ENCODE results near the gene ZAR1L. TPM values are rescaled to one million over a fixed set of nuclear protein-coding genes. Genes with fewer than 3 reads are reported as not detected.

ZAR1L gene
- total and polyA plus RNA-seq, 4 donors, result not detected

GRCh38 chr13:32299893-32300292 lies 15.3 kb downstream of the ZAR1L start:
- 79% methylated on average over 4 of the region's 4 CpGs for WGBS
- H3K36me3 ChIP-seq (ENCODE audit: control insufficient read depth in 4 of 4, insufficient read depth in 3 of 4, low read depth in 1 of 4, low read length in 3 of 4), result peaks cover 3 to 10% (median 4%) of the 10 kb centered on the region in 4 donors
- no peak overlapping the region for H3K9ac ChIP-seq (ENCODE audit: low read depth in 1 of 2, low read length in 2 of 2)
- H3K4me3 ChIP-seq (ENCODE audit: low read depth in 1 of 3, low read length in 3 of 3), result no peak overlapping the region
- DNase-seq (ENCODE audit: low spot score), result no peak
- H3K9me3 ChIP-seq (ENCODE audit: control insufficient read depth in 4 of 4, low read length in 3 of 4), result no peaks in the 10 kb centered on the region
- no peak for TF ChIP-seq JUND (IDR thresholded peaks at IDR 0.05)
- no peak for TF ChIP-seq YY1 (IDR thresholded peaks at IDR 0.05)
- TF ChIP-seq CTCF (IDR thresholded peaks at IDR 0.05; ENCODE audit: low read depth, low read length, missing input control), result no peak
- TF ChIP-seq HNF4A (conservative IDR thresholded peaks at IDR 0.05), result no peak
- no peak for TF ChIP-seq ATF3 (IDR thresholded peaks at IDR 0.05)
- no peak for TF ChIP-seq SP1 (IDR thresholded peaks at IDR 0.05)
- TF ChIP-seq FOXA1 (IDR thresholded peaks at IDR 0.05), result no peak
- TF ChIP-seq FOXA2 (IDR thresholded peaks at IDR 0.05), result no peak
- no peak for TF ChIP-seq REST (IDR thresholded peaks at IDR 0.05)
- TF ChIP-seq HNF4G (IDR thresholded peaks at IDR 0.05), result no peak
- no peak for TF ChIP-seq EGR1 (IDR thresholded peaks at IDR 0.05; ENCODE audit: low read depth in 2 of 2)
- TF ChIP-seq NR2F2 (IDR thresholded peaks at IDR 0.05), result no peak
- TF ChIP-seq MAX (IDR thresholded peaks at IDR 0.05), result no peak
- no peak for TF ChIP-seq ZBTB33 (IDR thresholded peaks at IDR 0.05)
- no peak for TF ChIP-seq RAD21 (IDR thresholded peaks at IDR 0.05)
- no peak for TF ChIP-seq RXRA (IDR thresholded peaks at IDR 0.05)
- H3K27me3 ChIP-seq (ENCODE audit: control insufficient read depth in 4 of 4, insufficient read depth in 4 of 4, low read length in 3 of 4), result no peaks in the 10 kb centered on the region
- no peak overlapping the region for H3K27ac ChIP-seq (ENCODE audit: low read depth in 1 of 2, low read length in 2 of 2)
- H3K4me1 ChIP-seq (ENCODE audit: control insufficient read depth in 4 of 4, insufficient read depth in 4 of 4, low read length in 3 of 4), result peaks cover 2 to 9% (median 6%) of the 10 kb centered on the region in 4 donors

- Histone ChIP-seq H3K27ac (ENCODE audit: low read depth in 1 of 2, low read length in 2 of 2) (peak overlapping the region in 1 of 2 donors; percentile 35), H3K36me3 (ENCODE audit: control insufficient read depth in 4 of 4, insufficient read depth in 3 of 4, low read depth in 1 of 4, low read length in 3 of 4) (peaks cover 3 to 19% (median 7%) of the 10 kb centered on the region in 4 donors), H3K27me3 (ENCODE audit: control insufficient read depth in 4 of 4, insufficient read depth in 4 of 4, low read length in 3 of 4) (no peaks in the 10 kb centered on the region), H3K4me1 (ENCODE audit: control insufficient read depth in 4 of 4, insufficient read depth in 4 of 4, low read length in 3 of 4) (peaks cover 2 to 9% (median 6%) of the 10 kb centered on the region in 4 donors), H3K4me3 (ENCODE audit: low read depth in 1 of 3, low read length in 3 of 3) (no peak overlapping the region), H3K9ac (ENCODE audit: low read depth in 1 of 2, low read length in 2 of 2) (no peak overlapping the region), H3K9me3 (ENCODE audit: control insufficient read depth in 4 of 4, low read length in 3 of 4) (no peaks in the 10 kb centered on the region)
- DNase-seq (ENCODE audit: low spot score), result no peak
- WGBS, result 46% methylated on average over 6 of the region's 6 CpGs
- TF ChIP-seq HNF4G (IDR thresholded peaks at IDR 0.05) (peak; percentile 72), JUND (IDR thresholded peaks at IDR 0.05) (peak in 1 of 2 donors; percentile 38), REST (IDR thresholded peaks at IDR 0.05) (peak; percentile 56), RXRA (IDR thresholded peaks at IDR 0.05) (peak; percentile 67 to 81), MAX (IDR thresholded peaks at IDR 0.05) (no peak), RAD21 (IDR thresholded peaks at IDR 0.05) (peak in 1 of 2 donors; percentile 38), SP1 (IDR thresholded peaks at IDR 0.05) (peak; percentile 86), GABPA (IDR thresholded peaks at IDR 0.05 in 1 of 2, conservative IDR thresholded peaks at IDR 0.05 in 1 of 2) (no peak), YY1 (IDR thresholded peaks at IDR 0.05) (peak; percentile 74), HNF4A (conservative IDR thresholded peaks at IDR 0.05) (peak; percentile 92 to 94)
These were observed 16.5 kb downstream of the ZAR1L start for GRCh38 chr13:32298695-32299094.
